HG03066 (cell line): ENCODE results near the gene GALNT9.
"Not testable (repeated sequence)": the region's sequence is repeated elsewhere in the genome, so short reads cannot be mapped to it uniquely, and the experiment has no call there.

Experiments used
- ATAC-seq: cut with Tn5 transposase; IDR thresholded peaks from one replicate; pipeline ENCODE4 v1.9.1; 2021; ENCODE audit warnings: low read depth; ENCODE audit not compliant: unreplicated experiment

The GALNT9 gene

DNA sequence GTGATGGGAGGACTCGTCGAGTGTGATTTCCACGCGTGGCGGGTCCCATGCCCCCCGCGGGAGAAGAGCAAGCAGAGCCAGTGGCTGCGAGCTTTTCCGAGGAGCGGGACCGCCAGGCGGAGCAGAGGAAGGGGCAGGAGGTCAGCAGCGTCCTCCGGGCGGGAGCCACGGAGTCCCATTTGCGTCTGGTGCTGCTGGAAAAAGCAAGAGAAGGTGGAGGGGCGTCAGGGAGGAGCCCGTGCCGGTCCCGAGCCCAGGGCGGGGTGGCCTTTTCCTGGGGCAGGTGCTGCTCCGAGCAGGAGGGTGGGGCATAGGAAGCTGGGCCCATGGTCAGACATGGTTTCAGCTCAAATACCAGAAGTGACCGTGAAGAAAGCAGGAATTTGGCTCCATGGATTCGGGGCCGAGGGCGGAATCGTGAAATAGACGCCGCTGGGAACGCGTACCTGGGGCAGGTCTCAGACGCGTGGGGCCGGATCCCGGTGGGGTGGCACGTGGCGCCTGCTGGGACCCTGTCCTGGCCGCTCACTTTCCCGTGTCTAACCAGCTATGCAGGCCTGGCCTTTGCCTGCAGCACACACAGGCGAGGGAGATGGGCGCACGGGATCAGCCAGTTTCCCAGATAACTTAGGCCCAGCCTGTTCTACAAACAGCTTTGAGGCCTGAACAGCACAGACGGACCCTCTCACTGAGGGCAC is 60.0 kb downstream of the GALNT9 start:
- ATAC-seq = no peak

DNA sequence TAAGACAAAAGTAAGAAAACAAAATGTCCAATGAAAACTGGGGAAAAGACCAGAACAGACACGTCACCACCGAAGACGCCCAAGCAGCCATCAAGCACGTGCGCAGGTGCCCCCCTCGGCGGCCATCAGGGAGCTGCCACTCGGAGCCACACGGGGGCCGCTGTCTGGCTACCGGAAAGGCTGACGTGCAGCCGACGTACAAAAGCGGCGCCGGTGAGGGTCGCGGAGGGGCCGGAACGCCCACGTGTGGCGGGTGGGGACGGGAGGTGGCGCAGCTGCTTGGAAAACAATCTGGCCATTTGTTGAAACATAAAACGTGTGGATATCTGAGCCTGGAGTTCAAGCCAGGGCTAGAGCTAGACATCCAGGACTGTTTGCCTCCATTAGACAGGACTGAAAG is 60.7 kb downstream of the GALNT9 start:
- ATAC-seq = no peak

DNA sequence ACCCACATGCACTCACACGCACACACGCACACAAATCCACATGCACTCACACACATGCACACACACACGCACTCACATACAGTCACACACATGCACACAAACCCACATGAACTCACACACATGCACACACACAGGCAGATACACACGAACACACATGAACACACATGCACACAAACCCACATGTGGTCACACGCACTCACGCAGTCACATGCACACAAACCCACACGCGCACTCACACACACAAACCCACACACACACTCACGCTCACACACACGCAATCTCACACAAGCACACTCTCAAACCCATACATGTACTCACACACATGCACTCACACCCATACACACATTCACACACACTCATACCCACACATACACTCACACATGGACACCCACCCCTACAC is 61.5 kb downstream of the GALNT9 start:
- no peak for ATAC-seq

DNA sequence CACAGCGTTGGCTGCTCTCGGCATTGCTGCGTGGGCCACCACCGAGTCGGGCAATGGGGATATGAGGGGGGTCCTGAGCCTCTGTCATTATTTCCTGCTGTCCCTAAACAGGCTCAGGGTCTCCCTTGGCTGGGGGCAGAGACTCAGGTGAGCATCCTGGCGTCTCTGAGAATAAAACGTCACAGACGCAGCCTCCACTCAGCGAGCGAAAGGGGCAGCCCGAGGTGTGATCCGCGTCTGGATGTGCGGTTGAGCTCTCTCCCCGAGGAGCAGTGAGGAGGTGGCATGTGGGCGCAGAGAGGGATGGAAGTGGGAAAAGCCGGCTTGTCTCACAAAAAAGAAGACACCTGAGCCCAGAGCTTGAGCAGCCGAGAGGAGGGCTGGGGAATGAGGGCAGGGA is 62.6 kb downstream of the GALNT9 start:
- ATAC-seq = no peak

DNA sequence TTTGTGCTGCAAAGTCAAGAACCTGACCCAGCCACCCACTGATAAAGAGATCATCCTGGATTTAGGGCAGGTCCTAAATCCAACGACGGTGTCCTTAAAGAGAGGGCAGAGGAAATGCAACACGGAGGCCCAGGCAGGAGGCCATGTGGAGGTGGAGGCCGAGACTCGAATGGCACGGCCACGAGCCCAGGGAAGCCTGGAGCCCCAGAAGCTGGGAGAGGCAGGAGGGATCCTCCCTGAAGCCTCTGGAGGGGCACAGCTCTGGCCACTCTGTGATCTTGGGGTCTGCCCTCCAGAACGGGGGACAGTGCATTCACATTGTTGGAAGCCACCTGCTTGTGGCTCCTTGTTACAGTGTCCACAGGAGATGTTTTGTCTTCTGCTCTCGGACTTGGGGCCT is 63.0 kb downstream of the GALNT9 start:
- ATAC-seq = no peak

DNA sequence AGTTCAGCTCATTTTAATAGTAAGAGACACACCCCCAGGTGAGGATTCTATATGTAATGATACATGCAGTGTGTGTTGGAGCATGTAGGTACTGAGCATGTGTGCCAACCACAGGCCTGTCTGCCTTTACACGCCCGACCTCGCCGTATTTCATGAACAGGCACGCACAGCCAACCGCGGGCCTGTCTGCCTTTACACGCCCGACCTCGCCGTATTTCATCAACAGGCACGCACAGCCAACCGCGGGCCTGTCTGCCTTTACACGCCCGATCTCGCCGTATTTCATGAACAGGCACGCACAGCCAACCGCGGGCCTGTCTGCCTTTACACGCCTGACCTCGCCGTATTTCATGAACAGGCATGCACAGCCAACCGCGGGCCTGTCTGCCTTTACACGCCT is 63.6 kb downstream of the GALNT9 start:
- not testable (repeated sequence) for ATAC-seq

DNA sequence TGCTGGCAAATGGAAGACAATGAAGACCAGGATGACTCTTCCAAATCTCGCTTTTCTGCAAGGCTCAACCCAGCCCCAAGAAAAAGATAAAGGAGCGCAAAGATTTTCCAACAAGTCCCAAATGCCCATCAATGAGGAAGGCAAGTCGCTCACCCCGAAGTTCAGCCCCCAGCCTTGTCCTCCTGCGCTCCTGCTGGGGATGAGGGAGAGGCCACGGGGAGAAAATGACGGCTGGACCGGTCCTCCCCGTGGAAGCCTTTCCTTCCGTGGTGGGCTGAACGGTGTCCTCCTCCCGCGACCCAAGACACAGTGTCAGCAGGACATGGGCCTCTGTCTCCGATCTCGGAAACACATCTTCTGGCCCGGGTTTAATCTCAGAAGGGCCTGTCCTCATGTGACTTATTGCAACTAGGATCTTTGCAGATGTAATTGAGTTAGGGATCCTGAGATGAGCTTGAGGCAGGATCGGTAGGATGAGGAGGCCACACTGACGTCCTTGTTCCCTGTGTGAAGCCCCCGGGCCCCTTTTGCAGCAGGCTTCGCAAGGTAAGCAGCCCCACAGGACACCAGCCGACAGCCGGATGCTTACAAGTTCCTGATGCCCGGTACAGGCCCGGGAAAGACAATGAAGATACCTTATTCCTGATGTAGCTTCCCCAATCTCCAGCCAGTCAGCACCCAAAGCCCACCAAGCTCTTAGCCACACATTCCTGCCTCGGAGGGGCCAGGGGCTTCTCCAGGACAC is 64.2 kb downstream of the GALNT9 start:
- ATAC-seq = no peak

DNA sequence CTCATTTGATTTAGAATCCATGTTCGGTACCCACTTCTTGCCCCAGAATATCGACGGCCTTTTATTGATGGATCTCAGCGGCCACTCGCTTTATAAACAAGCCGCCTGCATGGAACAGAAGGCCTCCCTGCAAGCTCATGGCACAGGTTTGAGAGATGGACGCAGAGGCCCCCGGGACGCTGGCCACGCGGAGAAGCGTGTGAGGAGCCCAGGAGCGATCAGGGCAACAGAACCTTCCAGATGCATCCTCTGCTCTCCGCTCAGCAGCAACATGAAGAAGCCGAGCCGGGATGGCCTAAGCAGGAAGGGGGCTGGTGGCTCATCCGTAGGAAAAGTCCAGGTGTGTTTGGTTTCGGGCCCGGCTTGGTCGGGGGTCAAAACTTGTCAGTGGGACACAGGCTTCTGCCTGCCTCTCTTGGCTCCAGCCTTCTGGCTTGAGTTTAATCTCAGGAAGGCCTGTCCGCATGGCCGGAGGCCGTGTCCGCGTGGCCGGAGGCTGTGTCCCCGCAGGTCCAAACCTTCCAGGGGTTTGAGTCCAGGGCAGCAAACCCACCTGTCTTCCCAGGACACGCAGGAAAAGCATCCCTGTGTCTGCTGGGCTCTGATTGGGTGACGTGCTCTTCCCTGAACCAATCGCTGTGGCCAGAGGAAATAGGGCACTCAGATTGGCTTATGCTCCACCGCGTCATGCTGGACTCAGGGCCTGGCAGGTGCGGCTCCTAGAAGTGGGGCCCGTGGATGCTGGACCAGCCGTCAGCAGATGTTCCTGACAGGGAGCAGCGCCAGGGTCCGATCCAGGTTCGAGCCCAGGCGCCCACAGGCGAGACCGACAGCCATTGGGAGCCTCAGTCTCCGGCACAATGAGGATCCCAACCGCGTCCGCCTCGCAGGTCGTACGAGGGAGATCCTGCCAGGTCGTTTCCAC is 65.0 kb downstream of the GALNT9 start:
- ATAC-seq = no peak

DNA sequence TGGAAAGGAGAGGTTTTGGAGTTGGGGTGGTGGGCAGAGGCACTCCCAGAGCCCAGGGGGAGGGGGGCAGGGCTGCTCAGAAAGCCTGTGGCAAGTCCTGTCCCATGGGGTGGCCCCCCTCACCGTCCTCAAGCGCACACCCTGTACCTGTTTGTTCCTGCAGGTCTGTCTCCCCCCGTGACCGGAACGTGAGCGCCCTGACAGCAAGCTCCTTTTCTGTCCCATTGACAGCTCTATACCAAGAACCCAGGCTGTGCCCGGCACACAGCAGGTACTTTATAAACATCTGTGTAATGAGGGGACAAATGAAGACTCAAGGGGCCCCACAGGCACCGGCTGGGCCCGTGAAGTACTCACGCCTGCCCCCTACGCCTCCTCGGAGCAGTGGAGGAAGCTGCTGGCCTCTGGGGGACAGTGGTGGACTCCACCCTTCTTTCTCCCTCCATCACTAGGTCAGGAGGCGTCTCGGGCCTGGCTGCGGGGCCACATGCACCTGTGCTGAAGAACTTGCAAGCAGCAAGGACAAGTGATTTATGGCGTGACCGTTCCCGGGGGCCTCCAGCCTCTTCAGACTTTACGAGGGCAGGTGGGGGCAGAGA is 65.8 kb downstream of the GALNT9 start:
- no peak for ATAC-seq

DNA sequence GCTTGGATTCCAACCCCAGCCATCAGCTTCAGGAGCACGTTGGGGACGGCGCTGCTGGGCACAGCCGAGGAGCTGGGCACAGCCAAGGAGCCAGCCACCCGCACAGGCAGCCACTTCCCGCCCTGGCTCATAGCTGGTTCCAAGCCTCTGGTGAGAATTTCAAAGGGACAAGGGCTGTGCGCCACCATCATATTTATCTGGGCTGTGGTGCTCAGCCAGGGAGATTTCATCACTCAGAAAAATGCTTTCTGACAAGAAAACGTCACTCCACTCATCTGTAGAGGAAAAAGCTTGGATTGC is 66.4 kb downstream of the GALNT9 start:
- no peak for ATAC-seq

DNA sequence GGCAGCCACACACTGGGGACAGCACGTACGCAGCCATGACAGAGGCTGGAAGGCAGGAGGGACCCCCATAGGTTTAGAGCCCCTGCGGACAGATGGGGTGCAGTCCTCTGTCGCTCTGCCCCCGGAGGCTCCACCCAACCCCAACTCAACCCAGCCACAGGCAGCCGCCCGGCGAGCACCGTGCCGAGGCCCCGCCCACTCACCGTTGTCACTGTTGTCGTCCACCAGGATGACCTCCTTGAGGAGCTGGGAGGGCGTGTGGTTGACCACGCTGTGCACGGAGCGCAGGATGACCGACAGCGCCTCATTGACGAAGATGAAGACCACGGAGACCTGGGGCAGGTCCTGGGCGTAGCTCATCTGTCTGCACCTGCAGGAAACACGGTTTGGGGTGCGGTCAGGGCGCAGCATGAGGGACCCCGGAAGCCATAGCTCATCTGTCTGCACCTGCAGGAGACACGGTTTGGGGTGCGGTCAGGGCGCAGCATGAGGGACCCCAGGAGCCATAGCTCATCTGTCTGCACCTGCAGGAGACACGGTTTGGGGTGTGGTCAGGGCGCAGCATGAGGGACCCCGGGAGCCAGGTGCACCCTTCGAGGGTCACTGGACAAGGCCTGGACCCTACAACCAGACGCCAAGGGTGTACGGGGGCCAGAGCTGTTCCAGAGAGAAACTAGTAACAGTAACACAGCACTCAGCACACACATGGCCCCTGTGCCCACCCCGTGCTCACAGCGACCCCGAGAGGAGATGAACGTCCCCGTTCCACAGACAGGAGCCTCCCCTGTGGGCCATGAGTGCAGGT is 66.9 kb downstream of the GALNT9 start:
- no peak for ATAC-seq

DNA sequence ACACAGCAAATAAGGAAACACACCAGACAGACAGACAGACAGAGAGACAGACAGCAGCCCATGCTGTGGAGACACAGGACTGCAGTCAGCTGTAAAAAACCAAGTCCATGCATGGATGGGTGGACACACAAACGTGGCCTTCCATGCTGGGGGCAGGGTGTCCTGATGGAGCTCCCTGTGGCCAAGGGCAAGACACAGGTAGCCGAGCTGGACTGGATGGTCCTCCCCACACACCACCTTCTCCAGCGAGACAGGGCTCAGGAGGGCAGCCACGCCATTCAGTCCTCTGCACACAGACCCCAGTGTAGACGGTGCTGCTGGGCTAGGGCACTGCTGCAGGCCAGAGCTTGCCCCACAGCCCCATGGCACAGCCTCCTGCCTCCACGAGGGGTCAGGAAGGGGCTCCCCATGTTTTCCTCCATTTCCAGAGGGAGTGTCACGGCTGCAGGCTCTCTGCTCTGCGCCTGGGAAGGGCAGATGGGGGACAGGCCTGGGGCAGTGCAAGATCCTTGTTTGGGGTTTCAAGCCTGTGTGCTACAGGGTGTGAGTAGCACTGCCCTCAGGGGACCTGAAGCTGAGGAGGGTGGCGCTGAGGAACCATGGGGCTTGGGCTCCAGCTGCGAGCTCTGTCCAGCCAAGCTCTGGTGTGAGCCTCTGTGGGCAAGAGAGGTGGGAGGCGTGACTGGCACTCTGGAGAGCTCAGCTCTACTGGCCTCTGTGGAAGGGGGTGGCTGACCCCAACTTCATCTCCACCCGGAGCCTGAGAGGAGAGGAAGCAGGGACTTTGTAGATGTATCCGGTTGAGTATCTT is 67.9 kb downstream of the GALNT9 start:
- no peak for ATAC-seq

DNA sequence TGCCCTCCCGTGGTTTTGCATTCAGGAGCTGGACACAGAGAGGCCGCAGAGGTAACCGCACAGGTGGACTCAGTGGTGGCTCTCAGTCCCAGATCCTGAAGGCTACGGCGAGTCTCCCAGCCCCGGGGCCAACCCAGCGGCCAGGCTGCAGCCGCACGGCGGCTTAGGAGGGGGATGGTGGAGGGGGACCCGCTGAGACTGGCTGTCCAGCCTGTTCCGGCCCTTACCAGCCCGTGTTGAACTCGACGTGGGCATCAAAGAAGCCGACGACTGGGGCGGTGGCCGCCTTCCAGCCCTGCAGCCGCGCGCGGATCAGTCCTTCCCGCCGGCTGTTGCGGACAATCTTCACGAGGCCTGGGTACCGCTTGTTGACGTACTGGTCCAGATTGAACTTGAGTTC is 68.7 kb downstream of the GALNT9 start:
- no peak for ATAC-seq

DNA sequence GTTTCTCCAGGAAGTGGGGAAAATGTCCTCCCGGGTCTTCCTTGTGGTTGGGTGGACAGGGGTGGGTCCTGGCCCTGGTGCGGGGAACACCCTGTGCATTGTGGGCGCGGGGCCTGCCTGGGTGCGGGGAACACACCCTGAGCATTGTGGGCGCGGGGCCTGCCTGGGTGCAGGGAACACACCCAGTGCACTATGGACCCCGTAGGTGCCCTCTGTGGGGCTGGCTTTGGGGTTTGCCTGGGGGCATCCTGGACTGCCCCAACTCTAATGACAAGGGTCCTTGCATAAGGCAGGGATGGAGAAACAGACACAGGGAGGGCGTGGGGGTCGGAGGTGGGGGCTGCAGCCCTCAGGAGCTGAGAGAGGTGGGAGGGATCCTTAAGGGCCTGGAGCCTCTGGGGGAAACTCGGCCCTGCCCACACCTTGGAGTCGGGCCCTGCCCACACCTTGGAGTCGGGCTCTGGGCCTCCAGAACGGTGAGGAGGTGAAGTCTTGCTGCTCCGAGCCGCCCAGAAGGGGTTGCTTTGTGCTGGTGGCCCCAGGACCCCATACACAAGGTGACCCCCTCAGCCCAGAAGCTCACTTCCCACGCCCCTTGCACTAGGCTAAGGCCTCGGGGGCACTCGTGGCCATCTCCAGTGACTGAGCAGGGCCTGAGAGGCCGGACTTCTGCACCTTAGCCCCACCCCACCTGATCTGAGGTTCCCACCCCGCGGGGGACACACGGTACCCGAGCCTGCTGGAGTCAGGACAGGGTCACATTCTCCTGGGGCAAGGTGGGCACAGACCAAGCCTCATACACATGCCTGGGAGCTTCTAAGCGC is 69.3 kb downstream of the GALNT9 start:
- ATAC-seq = no peak

DNA sequence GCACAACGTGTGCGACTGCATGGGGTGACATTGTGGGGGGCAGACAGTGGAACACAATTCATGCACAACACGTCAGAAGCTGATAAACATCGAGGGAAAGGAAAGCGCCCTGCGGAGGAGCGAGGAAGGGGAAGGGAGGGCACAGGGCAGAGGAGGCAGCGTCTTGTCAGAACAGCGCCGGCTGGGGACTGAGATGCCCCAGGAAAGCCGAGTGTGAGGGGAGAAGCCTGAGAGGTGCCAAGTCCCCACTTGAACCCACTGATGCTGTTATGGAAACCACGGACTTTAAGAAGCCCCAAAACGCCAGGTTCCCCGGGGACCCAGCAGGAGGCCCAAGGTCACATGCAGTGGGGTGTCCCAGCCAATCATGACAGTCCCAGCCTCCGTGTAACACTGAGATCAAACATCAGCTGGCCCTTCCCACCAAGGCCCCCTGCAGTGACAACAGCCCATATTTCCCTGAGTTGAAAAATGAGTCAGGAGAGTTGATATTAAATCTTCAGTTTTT is 70.0 kb downstream of the GALNT9 start:
- ATAC-seq = no peak

DNA sequence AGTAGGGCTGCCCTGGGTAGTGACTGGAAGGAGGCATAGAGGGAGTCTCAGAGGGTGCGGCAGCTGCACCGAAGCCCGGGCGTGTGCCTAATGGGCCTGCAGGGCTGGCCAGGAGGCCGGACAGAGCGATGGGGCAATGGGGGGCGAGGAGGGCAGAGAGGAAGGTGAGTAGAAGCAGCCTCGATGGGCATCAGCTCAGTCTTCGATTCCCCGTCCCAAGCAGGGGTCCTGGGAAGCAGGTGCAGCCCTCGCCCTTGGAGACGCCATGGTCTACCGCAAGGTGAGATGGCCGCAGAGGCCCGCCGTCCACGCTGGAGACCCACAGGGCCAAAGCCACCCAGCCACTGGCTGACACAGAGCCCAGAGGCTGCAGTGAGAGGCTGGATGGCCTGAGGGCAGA is 70.8 kb downstream of the GALNT9 start:
- ATAC-seq = no peak

DNA sequence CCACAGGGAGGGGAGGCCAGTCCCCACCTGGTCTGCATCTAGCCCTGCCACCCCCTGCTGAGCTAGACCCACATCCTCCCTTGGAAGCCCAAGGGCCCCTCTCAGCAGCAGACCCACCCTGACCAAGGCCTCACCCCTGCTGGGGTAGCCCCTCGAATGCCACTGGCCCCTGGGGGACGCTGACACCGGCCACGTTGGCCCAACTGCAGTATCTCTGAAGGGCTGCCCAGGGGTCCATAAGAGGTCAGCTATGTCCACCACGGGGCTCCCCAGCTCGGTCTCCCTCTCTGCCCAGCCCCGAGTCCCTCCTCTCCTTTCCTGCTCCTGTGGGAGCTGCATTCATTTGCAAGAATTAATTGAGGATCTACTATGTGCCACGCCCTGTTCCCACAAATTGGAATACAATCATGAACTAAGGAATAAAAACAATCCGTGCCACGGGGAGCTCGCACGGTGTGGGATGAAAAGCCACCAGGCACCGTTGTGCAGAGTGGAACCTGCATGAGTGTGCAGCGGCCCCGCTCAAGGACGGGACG is 71.4 kb downstream of the GALNT9 start:
- ATAC-seq = no peak
